AML-193 (cell line): ENCODE results near the gene LGALS8.
"Not testable (repeated sequence)": the region's sequence is repeated elsewhere in the genome, so short reads cannot be mapped to it uniquely, and the experiment has no call there.

Experiments used
- DNase-seq, 2 experiments: peaks; one replicate each; lab custom pipeline; 2025; lab: John Stamatoyannopoulos, UW

The LGALS8 gene

GRCh38 chr1:236540813-236541465 is 17.2 kb downstream of the LGALS8 start:
- no peak for DNase-seq

GRCh38 chr1:236541710-236542109 is 17.9 kb downstream of the LGALS8 start:
- no peak for DNase-seq

GRCh38 chr1:236543065-236543669 is 19.4 kb downstream of the LGALS8 start:
- DNase-seq: no peak

GRCh38 chr1:236545621-236546169 is 21.9 kb downstream of the LGALS8 start:
- DNase-seq: peak in 1 of 2 experiments; percentile 21

- DNase-seq: no peak
Measured at GRCh38 chr1:236548452-236548851, 24.7 kb downstream of the LGALS8 start.

GRCh38 chr1:236550961-236551851 is 27.4 kb downstream of the LGALS8 start:
- no peak for DNase-seq

GRCh38 chr1:236552096-236552495 is 28.3 kb downstream of the LGALS8 start:
- DNase-seq: no peak

GRCh38 chr1:236552901-236553300 is 29.1 kb downstream of the LGALS8 start:
- no peak for DNase-seq

GRCh38 chr1:236553370-236553769 is 29.6 kb downstream of the LGALS8 start:
- DNase-seq: no peak

- no peak for DNase-seq
Measured at GRCh38 chr1:236556606-236557005, 32.8 kb downstream of the LGALS8 start.

GRCh38 chr1:236558081-236558480 is 34.3 kb downstream of the LGALS8 start:
- DNase-seq: no peak

- no peak for DNase-seq
Measured at GRCh38 chr1:236558846-236559245, 35.1 kb downstream of the LGALS8 start.

- no peak for DNase-seq
Measured at GRCh38 chr1:236560213-236560771, 36.5 kb downstream of the LGALS8 start.

- DNase-seq: no peak
Measured at GRCh38 chr1:236561976-236562375, 38.2 kb downstream of the LGALS8 start.

GRCh38 chr1:236565530-236565929 is 41.7 kb downstream of the LGALS8 start:
- no peak for DNase-seq

GRCh38 chr1:236568285-236568894 is 44.6 kb downstream of the LGALS8 start:
- no peak for DNase-seq

- DNase-seq: no peak
Measured at GRCh38 chr1:236575523-236575922, 51.7 kb downstream of the LGALS8 start.

- DNase-seq: no peak
Measured at GRCh38 chr1:236576004-236576403, 52.2 kb downstream of the LGALS8 start.

- DNase-seq: not testable (repeated sequence)
Measured at GRCh38 chr1:236577041-236577440, 53.3 kb downstream of the LGALS8 start.

GRCh38 chr1:236578661-236579060 is 54.9 kb downstream of the LGALS8 start:
- no peak for DNase-seq

- DNase-seq: not testable (repeated sequence)
Measured at GRCh38 chr1:236580404-236580803, 56.6 kb downstream of the LGALS8 start.

- no peak for DNase-seq
Measured at GRCh38 chr1:236581528-236581927, 57.7 kb downstream of the LGALS8 start.
